IMR-90 (cell line): ENCODE measurements around the gene RNF103. TPM values are rescaled to one million over a fixed set of nuclear protein-coding genes. Genes with fewer than 3 reads are reported as not detected.

ENCODE experiments used
- ATAC-seq: fragments of 200-7000 bp; cut with Tn5 transposase; 2 replicates; pipeline ENCODE4 v1.9.1; 2020; ENCODE audit warnings: low read depth, mild to moderate bottlenecking, moderate library complexity
- BruUV-seq: library from RNA; stranded (reverse); fragments of 400-500 nt; replicated peaks from 2 replicates; lab custom pipeline; 2021; lab: Mats Ljungman, UMichigan
- CTCF ChIA-PET: fragments of 300-600 bp; formaldehyde crosslinking; extraction: SDS; loops from one replicate; lab custom pipeline; 2021; ENCODE audit warnings: antibody characterized with exemption; lab: Yijun Ruan, JAX
- POLR2A ChIA-PET: fragments of 300-600 bp; sonication (Branson Sonifier 250); formaldehyde crosslinking; loops from one replicate; lab custom pipeline; 2022; ENCODE audit warnings: antibody characterized with exemption; ENCODE audit not compliant: unreplicated experiment; lab: Charles Lee
- DNase-seq: peaks from one replicate; pipeline ENCODE4 v3.0.0; 2013
- H2AFZ ChIP-seq: replicated peaks from 2 replicates; pipeline ENCODE3; 2013; ENCODE audit warnings: low read length, mild to moderate bottlenecking; ENCODE audit not compliant: poor library complexity
- H2AK5ac ChIP-seq: 2 replicates; pipeline ENCODE4 v1.6.1; 2013; ENCODE audit warnings: low read depth, low read length, inconsistent platforms
- H2AK9ac ChIP-seq: replicated peaks from 2 replicates; pipeline ENCODE3; 2013; ENCODE audit warnings: mild to moderate bottlenecking, low read depth, low read length, moderate library complexity; ENCODE audit not compliant: poor library complexity
- H2BK120ac ChIP-seq: 2 replicates; pipeline ENCODE4 v1.6.1; 2013; ENCODE audit warnings: low read depth, low read length, inconsistent platforms
- H2BK15ac ChIP-seq: 3 replicates; pipeline ENCODE4 v1.6.1; 2013; ENCODE audit warnings: low read depth, low read length, inconsistent platforms
- H2BK20ac ChIP-seq: 2 replicates; pipeline ENCODE4 v1.6.1; 2013; ENCODE audit warnings: low read depth, mild to moderate bottlenecking, inconsistent platforms, low read length, moderate library complexity
- H2BK5ac ChIP-seq: 2 replicates; pipeline ENCODE4 v1.6.1; 2013; ENCODE audit warnings: mild to moderate bottlenecking, low read depth, low read length, inconsistent platforms; ENCODE audit not compliant: poor library complexity, severe bottlenecking
- H3K14ac ChIP-seq: replicated peaks from 2 replicates; pipeline ENCODE4 v1.6.1; 2013; ENCODE audit warnings: low read depth, low read length, inconsistent platforms
- H3K18ac ChIP-seq: 2 replicates; pipeline ENCODE4 v1.6.1; 2013; ENCODE audit warnings: low read depth, low read length, control low read depth
- H3K23ac ChIP-seq: 2 replicates; pipeline ENCODE4 v1.6.1; 2013; ENCODE audit warnings: low read depth, low read length, inconsistent platforms
- H3K27ac ChIP-seq: 2 replicates; pipeline ENCODE4 v1.5.1; 2013; ENCODE audit warnings: mild to moderate bottlenecking, control low read depth, low read length; ENCODE audit not compliant: insufficient read depth
- H3K27me3 ChIP-seq: 2 replicates; pipeline ENCODE4 v1.6.1; 2013; ENCODE audit warnings: low read length; ENCODE audit not compliant: control insufficient read depth, insufficient read depth
- H3K36me3 ChIP-seq: 2 replicates; pipeline ENCODE4 v1.6.1; 2013; ENCODE audit warnings: low read length, mixed read lengths; ENCODE audit not compliant: control insufficient read depth, insufficient read depth
- H3K4ac ChIP-seq: 2 replicates; pipeline ENCODE4 v1.6.1; 2013; ENCODE audit warnings: low read depth, low read length, inconsistent platforms
- H3K4me1 ChIP-seq: 2 replicates; pipeline ENCODE4 v1.6.1; 2013; ENCODE audit warnings: low read length, mixed read lengths; ENCODE audit not compliant: control insufficient read depth, insufficient read depth
- H3K4me2 ChIP-seq: 2 replicates; pipeline ENCODE4 v1.6.1; 2013; ENCODE audit warnings: low read depth, mild to moderate bottlenecking, control low read depth, low read length, moderate library complexity
- H3K4me3 ChIP-seq: 2 replicates; pipeline ENCODE4 v1.5.1; 2013; ENCODE audit warnings: low read depth, mild to moderate bottlenecking, control low read depth, low read length, moderate library complexity; ENCODE audit not compliant: insufficient read depth
- H3K56ac ChIP-seq: 2 replicates; pipeline ENCODE4 v1.6.1; 2013; ENCODE audit warnings: low read length, inconsistent platforms; ENCODE audit not compliant: insufficient read depth; ENCODE audit errors: extremely low read depth
- H3K79me1 ChIP-seq, 2 experiments: 2 replicates each; pipeline ENCODE4 v1.6.1; 2013; ENCODE audit warnings: low read length in 2 of 2, inconsistent platforms in 1 of 2, low read depth in 1 of 2
- H3K9ac ChIP-seq: 2 replicates; pipeline ENCODE4 v1.6.1; 2013; ENCODE audit warnings: low read depth, low read length, control low read depth
- H3K9me1 ChIP-seq: 2 replicates; pipeline ENCODE4 v1.6.1; 2013; ENCODE audit warnings: low read length, inconsistent platforms; ENCODE audit not compliant: insufficient read depth
- H3K9me3 ChIP-seq: 2 replicates; pipeline ENCODE4 v1.6.1; 2013; ENCODE audit warnings: low read length; ENCODE audit not compliant: control insufficient read depth, insufficient read depth
- H4K20me1 ChIP-seq: 2 replicates; pipeline ENCODE4 v1.6.1; 2013; ENCODE audit warnings: low read length, inconsistent platforms; ENCODE audit not compliant: insufficient read depth
- H4K5ac ChIP-seq: 2 replicates; pipeline ENCODE4 v1.6.1; 2013; ENCODE audit warnings: mild to moderate bottlenecking, low read depth, low read length, control low read depth
- H4K8ac ChIP-seq, 2 experiments: 2 replicates each; pipeline ENCODE4 v1.6.1; 2013; ENCODE audit warnings: low read depth in 2 of 2, low read length in 2 of 2, control low read depth in 1 of 2, inconsistent platforms in 1 of 2
- H4K91ac ChIP-seq: 2 replicates; pipeline ENCODE4 v1.6.1; 2013; ENCODE audit warnings: low read depth, low read length, inconsistent platforms; ENCODE audit not compliant: insufficient read depth
- BHLHE40 ChIP-seq: fragments of 150-350 bp; IDR thresholded peaks from 2 replicates; pipeline ENCODE4 v1.6.1; 2016; ENCODE audit warnings: mild to moderate bottlenecking, low read depth, low read length
- CHD1 ChIP-seq: IDR thresholded peaks from 2 replicates; pipeline ENCODE4 v1.6.1; 2012; ENCODE audit warnings: low read depth, low read length, improper control_type of control experiment
- CTCF ChIP-seq: conservative IDR thresholded peaks from 2 replicates; pipeline ENCODE4 v1.5.1; 2012; ENCODE audit warnings: mild to moderate bottlenecking, low read depth, low read length, improper control_type of control experiment
- MAZ ChIP-seq: IDR thresholded peaks from 2 replicates; pipeline ENCODE4 v1.6.1; 2012; ENCODE audit warnings: low read depth, mild to moderate bottlenecking, low read length, improper control_type of control experiment, moderate library complexity, borderline replicate concordance
- RAD21 ChIP-seq: IDR thresholded peaks from 2 replicates; pipeline ENCODE4 v1.6.1; 2012; ENCODE audit warnings: low read length, improper control_type of control experiment
- RCOR1 ChIP-seq: IDR thresholded peaks from 2 replicates; pipeline ENCODE4 v1.6.1; 2012; ENCODE audit warnings: mild to moderate bottlenecking, low read length, improper control_type of control experiment; ENCODE audit not compliant: insufficient replicate concordance
- RFX5 ChIP-seq: IDR thresholded peaks from 2 replicates; pipeline ENCODE4 v1.8.0; 2012; ENCODE audit warnings: low read depth, mild to moderate bottlenecking, low read length, moderate library complexity
- SMC3 ChIP-seq: fragments of 150-350 bp; IDR thresholded peaks from 2 replicates; pipeline ENCODE4 v1.6.1; 2016; ENCODE audit warnings: low read depth, mild to moderate bottlenecking, antibody characterized with exemption, low read length, moderate library complexity
- USF2 ChIP-seq: fragments of 150-350 bp; IDR thresholded peaks from 2 replicates; pipeline ENCODE4 v1.6.1; 2017; ENCODE audit warnings: mild to moderate bottlenecking, antibody characterized with exemption, low read length, low read depth
- WGBS, 2 experiments: methylation state at CpG; one replicate each; pipeline versions ENCODE4 v1.1.5 to v1.1.7; 2013; ENCODE audit warnings: missing lambda C conversion rate in 2 of 2; ENCODE audit not compliant: insufficient read length in 1 of 2; ENCODE audit errors: extremely low coverage in 2 of 2; 5-methylcytosine and 5-hydroxymethylcytosine counted together
- dilution Hi-C: fragments of 300-500 bp; cut with HindIII; formaldehyde crosslinking; loops from one replicate; pipeline ENCODE4 v1.14.3; 2018; ENCODE audit warnings: low sequenced_read_pairs; ENCODE audit not compliant: unreplicated experiment
- in situ Hi-C: fragments of 300-500 bp; cut with MboI; formaldehyde crosslinking; loops from 3 replicates; pipeline ENCODE4 v1.14.3; 2019; ENCODE audit warnings: low sequenced_read_pairs, inconsistent platforms, mixed read lengths
- intact Hi-C: fragments of 100-400 bp; cut with micrococcal nuclease; formaldehyde crosslinking; loops from 2 replicates; pipeline ENCODE4 v1.10.0; 2022
- polyA plus RNA-seq, 3 experiments: library from polyadenylated mRNA; depleted of rRNA; stranded (reverse); fragments of >200 nt; gene quantifications; 2 replicates each; pipeline ENCODE4 v1.2.3, GENCODE V29; 2012; ENCODE audit warnings: low replicate concordance in 1 of 3
- total RNA-seq: library from RNA; depleted of rRNA; stranded (reverse); fragments of >200 nt; gene quantifications from 2 replicates; pipeline ENCODE4 v1.2.3, GENCODE V29; 2012

RNF103 gene
- total and polyA plus RNA-seq, 2 of the 4 experiments (the other 2 are of a cell fraction) = 5.6 to 7.2 TPM

GRCh38 chr2:86617153-86617552, 6.5 kb downstream of the RNF103 start:
- Histone ChIP-seq H4K20me1 (no peaks in the 10 kb centered on the region; the same call in 1 of the 2 replicates), H3K79me1 (peaks cover 4 to 8% of the 10 kb centered on the region in 2 experiments; a peak in 3 of 4 replicates), H2BK120ac (no peak overlapping the region), H3K27ac (no peak overlapping the region), H3K9me1 (no peaks in the 10 kb centered on the region; the same call in 1 of the 2 replicates), H3K14ac (no peak overlapping the region), H2BK20ac (no peak overlapping the region), H3K4me3 (no peak overlapping the region), H2AK5ac (no peak overlapping the region), H3K4me1 (no peaks in the 10 kb centered on the region), H3K18ac (no peak overlapping the region), H3K23ac (no peak overlapping the region), H3K9ac (no peak overlapping the region), H3K9me3 (no peaks in the 10 kb centered on the region), H3K4me2 (no peak overlapping the region), H2BK15ac (no peak overlapping the region), H4K91ac (no peak overlapping the region), H3K4ac (no peak overlapping the region), H3K56ac (no peak overlapping the region), H4K8ac (no peak overlapping the region), H4K5ac (no peak overlapping the region), H2BK5ac (no peak overlapping the region), H2AK9ac (no peak overlapping the region), H2AFZ (no peak overlapping the region), H3K36me3 (peaks cover 2% of the 10 kb centered on the region), H3K27me3 (no peaks in the 10 kb centered on the region)
- intact Hi-C loops = no loop called here
- TF ChIP-seq SMC3 = no peak
- no peak for TF ChIP-seq CHD1
- no peak for TF ChIP-seq RFX5
- TF ChIP-seq RAD21 = no peak
- no peak for TF ChIP-seq MAZ
- no peak for TF ChIP-seq USF2
- no peak for TF ChIP-seq RCOR1
- TF ChIP-seq CTCF = no peak
- no peak for TF ChIP-seq BHLHE40
- DNase-seq (no peak), ATAC-seq (no peak)
- in situ Hi-C loops = no loop called here
- POLR2A ChIA-PET = no interaction called here
- no CpG with 5 or more reads among the region's 3 CpGs for WGBS, 2 experiments
- dilution Hi-C loops = no loop called here
- BruUV-seq = no TSS peak
- CTCF ChIA-PET = interaction anchor here (0.6 kb wide), 1 partner anchor 12 kb away, joined by 3 read pairs; no protein-coding TSS in a partner anchor
